NB4 (cell line): Measurements from ENCODE around the gene TCN2.
"Not testable (repeated sequence)": the region's sequence is repeated elsewhere in the genome, so short reads cannot be mapped to it uniquely, and the experiment has no call there.

Source experiments
- DNase-seq: peaks from one replicate; pipeline ENCODE4 v3.0.0; 2010; ENCODE audit warnings: low read depth
- H3K4me3 ChIP-seq: one replicate; pipeline ENCODE4 v1.5.1; 2011; ENCODE audit warnings: mild to moderate bottlenecking, low read depth, low read length, moderate library complexity
- CTCF ChIP-seq: IDR thresholded peaks from one replicate; pipeline ENCODE4 v1.5.1; 2012; ENCODE audit warnings: low read depth, low read length
- MAX ChIP-seq: IDR thresholded peaks from 2 replicates; pipeline ENCODE4 v1.6.1; 2011; ENCODE audit warnings: low read depth, low read length
- MYC ChIP-seq: IDR thresholded peaks from 2 replicates; pipeline ENCODE4 v1.6.1; 2011; ENCODE audit warnings: low read depth, low read length
- POLR2A ChIP-seq: IDR thresholded peaks from 2 replicates; pipeline ENCODE4 v1.6.1; 2011; ENCODE audit warnings: mild to moderate bottlenecking; ENCODE audit not compliant: insufficient read length; ENCODE audit errors: extremely low read depth

TCN2 gene

GRCh38 chr22:30615543-30615954 lies 8.6 kb downstream of the TCN2 start:
- DNase-seq = no peak
- no peak for TF ChIP-seq MAX
- no peak for TF ChIP-seq CTCF
- no peak for TF ChIP-seq MYC
- TF ChIP-seq POLR2A = no peak
- no peak overlapping the region for H3K4me3 ChIP-seq

GRCh38 chr22:30617819-30618218 lies 10.8 kb downstream of the TCN2 start:
- DNase-seq = no peak
- no peak overlapping the region for H3K4me3 ChIP-seq
- TF ChIP-seq CTCF = no peak
- no peak for TF ChIP-seq POLR2A
- TF ChIP-seq MYC = no peak

- not testable (repeated sequence) for DNase-seq, H3K4me3 ChIP-seq
Observed at GRCh38 chr22:30619909-30620308, 12.9 kb downstream of the TCN2 start.

GRCh38 chr22:30626413-30626812 lies 19.4 kb downstream of the TCN2 start:
- no peak overlapping the region for H3K4me3 ChIP-seq
- TF ChIP-seq MYC (no peak), MAX (no peak), POLR2A (no peak), CTCF (no peak)
- peak; percentile 35 for DNase-seq

- DNase-seq = no peak
- H3K4me3 ChIP-seq = no peak overlapping the region
- TF ChIP-seq MAX = no peak
- no peak for TF ChIP-seq POLR2A
- TF ChIP-seq MYC = no peak
- TF ChIP-seq CTCF = no peak
Observed at GRCh38 chr22:30627471-30627870, 20.5 kb downstream of the TCN2 start.

- no peak for DNase-seq
- TF ChIP-seq POLR2A = no peak
- TF ChIP-seq MAX = no peak
- no peak for TF ChIP-seq MYC
- TF ChIP-seq CTCF = no peak
- no peak overlapping the region for H3K4me3 ChIP-seq
Observed at GRCh38 chr22:30628491-30628890, 21.5 kb downstream of the TCN2 start.

GRCh38 chr22:30631469-30631868 lies 24.5 kb downstream of the TCN2 start:
- not testable (repeated sequence) for DNase-seq

More at GRCh38 chr22:30631469-30631868, 24.5 kb downstream of the TCN2 start:
- H3K4me3 ChIP-seq = not testable (repeated sequence)
